ENCODE data around the gene FBP1.
A peak's percentile ranks its signal among the peaks of the same experiment; 100 is the strongest.
"Not testable (repeated sequence)": the region's sequence is repeated elsewhere in the genome, so short reads cannot be mapped to it uniquely, and the experiment has no call there.

FBP1 gene

GRCh38 chr9:94619026-94619425 lies 20.3 kb downstream of the FBP1 start:
- no peak for DNase-seq (ENCODE audit: low spot score)

GRCh38 chr9:94613003-94613402 lies 26.3 kb downstream of the FBP1 start:
- DNase-seq (ENCODE audit: low spot score): no peak

- no peak for DNase-seq (ENCODE audit: low spot score)
Observed at GRCh38 chr9:94612071-94612470, 27.2 kb downstream of the FBP1 start.

DNA sequence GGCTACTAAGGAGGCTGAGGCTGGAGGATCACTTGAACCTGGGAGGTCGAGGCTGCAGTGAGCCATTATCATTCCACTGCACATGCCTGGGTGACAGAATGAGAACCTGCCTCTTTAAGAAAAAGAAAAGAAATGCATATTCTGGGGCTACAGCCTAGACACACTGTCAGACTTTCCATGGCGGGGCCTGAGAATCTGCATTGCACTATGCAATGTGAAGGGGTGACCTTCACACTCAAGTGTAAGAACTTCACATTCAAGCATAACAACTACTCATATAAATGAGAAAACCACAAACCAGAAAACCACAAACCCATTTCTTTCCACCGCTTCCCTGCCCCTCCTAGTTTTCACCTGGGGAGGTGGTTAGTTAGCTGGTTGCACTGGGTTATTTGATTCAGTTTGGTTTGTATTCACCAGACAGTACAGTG lies 27.7 kb downstream of the FBP1 start:
- no peak for DNase-seq (ENCODE audit: low spot score)

GRCh38 chr9:94610181-94610606 lies 29.1 kb downstream of the FBP1 start:
- no peak for DNase-seq (ENCODE audit: low spot score)

DNA sequence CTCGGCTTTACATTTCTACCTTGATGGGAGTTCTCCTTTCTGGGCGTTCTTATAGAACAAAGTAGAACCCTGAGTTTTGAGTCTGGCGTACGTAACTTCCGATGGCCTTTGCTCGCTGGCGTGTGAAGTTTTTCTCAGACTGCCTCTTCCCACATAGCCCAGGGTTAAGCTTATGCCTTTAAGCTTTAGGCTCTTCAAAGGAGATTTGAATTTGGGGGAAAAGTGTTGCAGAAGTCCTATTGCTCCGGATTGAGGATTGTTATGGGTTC lies 32.0 kb downstream of the FBP1 start:
- no peak for DNase-seq (ENCODE audit: low spot score)

DNA sequence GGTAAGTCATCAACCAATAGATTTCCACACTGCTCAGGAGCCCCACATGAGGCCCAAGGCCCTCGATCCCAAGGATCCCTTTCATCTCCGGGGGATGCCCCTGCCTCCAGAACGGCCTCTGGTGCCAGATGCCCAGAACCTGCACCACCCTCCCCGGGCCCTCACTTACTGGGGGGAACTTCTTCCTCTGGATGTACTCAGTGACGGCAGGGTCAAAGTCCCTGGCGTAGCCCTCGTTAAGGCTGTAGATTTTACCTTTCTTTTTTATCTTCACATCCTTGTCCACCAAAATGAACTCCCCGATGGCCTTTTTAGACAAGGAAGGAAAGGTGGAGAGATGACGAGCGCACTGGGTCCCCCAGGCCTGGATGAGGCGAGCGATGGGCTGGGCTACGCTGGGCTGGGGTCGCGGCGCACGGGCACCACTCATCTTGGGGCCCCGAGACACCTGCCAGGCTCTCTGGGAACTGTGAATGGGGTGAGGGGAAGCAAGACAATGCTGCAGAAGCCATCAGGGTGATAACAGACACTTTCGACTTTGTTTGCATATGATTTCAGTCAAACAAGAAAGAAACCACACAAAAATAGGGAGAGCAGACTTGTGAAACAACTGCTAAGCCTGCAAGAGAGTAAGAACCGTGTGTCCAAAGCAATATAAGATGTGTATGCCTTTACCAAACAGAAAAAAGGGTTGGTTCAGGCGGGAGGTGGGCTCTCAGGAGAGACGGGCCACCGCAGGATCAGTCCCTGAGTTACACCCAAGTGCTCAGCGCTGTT lies 32.5 kb downstream of the FBP1 start:
- no peak for DNase-seq (ENCODE audit: low spot score)

DNA sequence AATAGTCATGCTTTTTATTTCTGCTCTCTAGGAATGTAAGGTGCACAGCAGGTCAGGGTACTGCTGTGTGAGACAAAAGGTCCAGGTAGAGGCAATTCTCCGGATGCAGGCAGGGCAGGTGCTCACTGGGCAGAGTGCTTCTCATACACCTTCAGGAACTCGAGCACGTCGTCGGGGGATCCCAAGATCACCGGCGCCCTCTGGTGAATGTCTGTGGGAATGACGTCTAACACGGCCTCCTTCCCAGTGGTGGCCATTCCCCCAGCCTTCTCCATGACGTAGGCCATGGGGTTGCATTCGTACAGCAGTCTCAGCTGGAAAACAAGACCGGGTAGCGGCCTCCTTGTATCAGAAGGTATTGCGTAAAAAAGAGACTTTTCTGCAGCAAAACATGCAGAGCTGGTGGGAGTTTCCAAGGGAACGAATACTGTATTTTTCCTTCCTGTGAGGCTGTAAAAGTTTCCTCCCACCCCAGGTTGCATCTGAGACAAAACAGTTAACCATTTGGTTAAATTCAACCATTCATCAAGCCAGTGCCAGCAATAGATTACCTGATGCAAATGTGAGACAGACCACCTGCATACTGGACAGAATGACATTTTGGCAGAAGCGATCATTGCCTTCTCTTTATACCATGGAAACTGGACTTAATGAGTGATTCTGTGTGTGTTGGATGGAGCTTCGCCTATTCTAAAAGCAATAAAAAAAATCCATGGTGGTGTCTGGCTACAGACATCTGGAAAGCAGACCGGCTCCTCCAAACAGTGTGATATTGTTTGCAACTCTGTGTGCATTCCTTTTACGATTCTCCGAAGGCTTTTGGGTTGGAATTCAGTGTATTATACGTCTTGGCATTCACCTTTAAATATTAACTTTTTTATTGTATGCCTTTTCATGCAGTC lies 35.8 kb downstream of the FBP1 start:
- peak; percentile 86 for DNase-seq (ENCODE audit: low spot score)

GRCh38 chr9:94602666-94603065 lies 36.7 kb downstream of the FBP1 start:
- DNase-seq (ENCODE audit: low spot score): no peak

GRCh38 chr9:94600715-94601114 lies 38.6 kb downstream of the FBP1 start:
- no peak for DNase-seq (ENCODE audit: low spot score)

GRCh38 chr9:94600258-94600657 lies 39.1 kb downstream of the FBP1 start:
- DNase-seq (ENCODE audit: low spot score): no peak

- DNase-seq (ENCODE audit: low spot score): no peak
Observed at GRCh38 chr9:94599102-94599501, 40.2 kb downstream of the FBP1 start.

GRCh38 chr9:94593459-94594345 lies 45.6 kb downstream of the FBP1 start, which contains the start of gene FBP2:
TSS of gene FBP2 (minus strand) at chr9:94593824. CDS start at chr9:94593726, 98 bp downstream.
- no peak for DNase-seq (ENCODE audit: low spot score)

- not testable (repeated sequence) for DNase-seq (ENCODE audit: low spot score)
Observed at GRCh38 chr9:94592683-94593082, 46.6 kb downstream of the FBP1 start.

- no peak for DNase-seq (ENCODE audit: low spot score)
Observed at GRCh38 chr9:94591876-94592275, 47.4 kb downstream of the FBP1 start.

DNA sequence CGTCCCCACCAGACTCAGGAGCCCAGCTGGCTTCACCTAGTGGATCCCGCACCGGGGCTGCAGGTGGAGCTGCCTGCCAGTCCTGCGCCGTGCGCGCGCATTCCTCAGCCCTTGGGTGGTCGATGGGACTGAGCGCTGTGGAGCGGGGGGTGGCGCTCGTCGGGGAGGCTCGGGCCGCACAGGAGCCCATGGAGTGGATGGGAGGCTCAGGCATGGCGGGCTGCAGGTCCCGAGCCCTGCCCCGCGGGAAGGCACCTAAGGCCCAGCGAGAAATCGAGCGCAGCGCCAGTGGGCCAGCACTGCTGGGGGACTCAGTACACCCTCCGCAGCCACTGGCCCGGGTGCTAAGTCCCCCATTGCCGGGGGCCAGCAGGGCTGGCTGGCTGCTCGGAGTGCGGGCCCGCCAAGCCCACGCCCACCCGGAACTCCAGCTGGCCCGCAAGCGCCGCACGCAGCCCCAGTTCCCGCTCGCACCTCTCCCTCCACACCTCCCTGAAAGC lies 48.2 kb downstream of the FBP1 start:
- not testable (repeated sequence) for DNase-seq (ENCODE audit: low spot score)

DNA sequence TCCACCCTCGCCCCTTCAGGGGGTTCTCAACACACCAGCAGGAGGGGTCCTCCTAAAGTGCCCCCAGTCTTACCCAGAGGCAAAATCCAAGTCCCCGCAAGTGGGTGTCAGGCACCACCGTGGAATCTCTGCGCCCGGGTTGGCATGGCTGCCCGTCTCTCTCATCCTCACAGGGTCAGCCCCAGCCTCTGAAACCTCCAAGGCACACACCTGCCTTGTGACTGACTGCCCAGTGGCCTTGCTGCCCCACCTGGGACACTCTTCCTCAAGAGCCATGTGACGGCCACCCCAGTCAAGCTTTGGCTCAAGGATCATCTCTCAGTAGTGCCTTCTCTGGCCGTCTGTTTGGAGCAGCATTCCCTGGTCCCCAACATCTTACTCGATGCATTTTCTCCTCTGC lies 50.6 kb downstream of the FBP1 start:
- no peak for DNase-seq (ENCODE audit: low spot score)

DNA sequence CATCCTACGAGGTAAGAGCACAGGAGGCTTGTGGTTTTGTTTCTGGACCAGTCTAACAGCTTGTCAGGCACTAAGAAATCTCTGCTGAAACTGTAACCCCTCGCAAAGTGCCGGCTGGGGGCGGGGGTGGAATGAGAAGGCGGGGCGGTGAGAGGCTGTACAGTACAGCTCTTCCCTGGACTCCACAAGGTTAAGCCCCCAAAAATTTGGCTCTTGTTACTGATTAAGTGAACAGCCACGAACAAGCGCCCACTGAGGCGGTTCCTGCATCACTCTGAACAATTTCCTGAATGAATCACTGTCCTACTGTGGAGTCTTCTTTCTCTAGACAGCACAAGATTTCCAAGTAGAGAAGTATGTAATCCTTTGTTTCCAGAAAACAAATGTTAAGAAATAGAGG lies 52.5 kb downstream of the FBP1 start:
- DNase-seq (ENCODE audit: low spot score): no peak

- DNase-seq (ENCODE audit: low spot score): no peak
Observed at GRCh38 chr9:94586316-94586715, 53.0 kb downstream of the FBP1 start.

DNA sequence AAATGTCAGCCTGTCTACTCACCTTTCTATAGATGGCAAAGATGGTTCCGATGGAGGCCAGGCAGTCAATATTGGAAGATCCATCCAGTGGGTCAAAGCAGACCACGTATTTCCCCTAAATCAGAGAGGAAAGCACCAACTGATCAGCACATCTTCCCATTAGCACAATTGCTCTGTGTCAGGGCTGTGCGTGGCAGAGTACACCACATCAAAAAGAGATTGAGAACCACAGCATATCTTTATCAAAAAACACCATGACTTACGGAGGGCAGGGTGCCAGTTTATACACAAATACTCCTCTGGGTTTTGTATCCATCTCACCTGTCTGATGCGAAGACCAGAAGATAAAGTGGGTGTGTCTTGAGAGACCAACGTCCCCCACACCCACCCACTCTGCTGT lies 54.8 kb downstream of the FBP1 start:
- no peak for DNase-seq (ENCODE audit: low spot score)

- no peak for DNase-seq (ENCODE audit: low spot score)
Observed at GRCh38 chr9:94581728-94582127, 57.6 kb downstream of the FBP1 start.

GRCh38 chr9:94577571-94577970 lies 61.7 kb downstream of the FBP1 start:
- DNase-seq (ENCODE audit: low spot score): no peak
